Stimulated activated CD4-positive, alpha-beta T cell treated with anti-CD3 and anti-CD28 coated beads, Interleukin-2, amount 100 ng/mL, for 48 hours (primary cell): Measurements from ENCODE around the gene PRSS50.

Experiments
- DNase-seq, 2 donors: peaks; one replicate each; pipeline ENCODE4 v3.0.0-alpha.2; 2020

The PRSS50 gene

DNA sequence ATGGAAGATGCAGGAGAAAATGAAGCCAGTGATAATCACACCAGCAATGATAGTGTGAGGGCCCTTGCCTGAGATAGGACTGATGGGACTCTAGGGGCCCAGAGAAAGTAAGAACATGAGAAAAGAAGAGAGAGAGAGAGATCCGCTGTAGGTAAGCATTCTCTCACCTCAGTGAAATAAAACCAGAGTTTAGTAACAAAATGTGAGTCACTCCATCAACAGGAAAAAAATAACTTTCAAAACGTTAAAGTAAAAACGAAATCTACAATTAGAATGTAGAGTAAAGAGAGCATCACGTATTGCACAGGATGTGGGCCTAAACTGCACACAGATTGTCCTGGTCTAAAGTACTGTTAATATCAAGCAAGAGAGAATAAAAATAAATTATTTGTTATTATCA lies 6.8 kb upstream of the PRSS50 start:
- DNase-seq, result no peak

- no peak for DNase-seq
Observed at GRCh38 chr3:46722443-46722842, 4.8 kb upstream of the PRSS50 start.

DNA sequence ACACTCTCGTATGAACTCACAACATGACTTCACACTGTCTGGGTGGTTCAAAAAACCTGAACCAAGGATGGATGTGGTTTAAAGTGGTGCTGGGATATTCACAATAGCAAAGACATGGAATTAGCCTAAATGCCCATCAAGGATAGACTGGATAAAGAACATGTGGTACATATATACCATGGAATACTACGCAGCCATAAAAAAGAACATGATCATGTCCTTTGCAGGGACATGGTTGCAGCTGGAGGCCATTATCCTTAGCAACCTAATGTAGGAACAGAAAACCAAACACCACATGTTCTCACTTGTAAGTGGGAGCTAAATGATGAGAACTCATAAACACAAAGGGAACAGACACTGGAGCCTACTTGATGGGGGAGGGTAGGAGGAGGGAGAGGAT lies 3.3 kb upstream of the PRSS50 start:
- no peak for DNase-seq

DNA sequence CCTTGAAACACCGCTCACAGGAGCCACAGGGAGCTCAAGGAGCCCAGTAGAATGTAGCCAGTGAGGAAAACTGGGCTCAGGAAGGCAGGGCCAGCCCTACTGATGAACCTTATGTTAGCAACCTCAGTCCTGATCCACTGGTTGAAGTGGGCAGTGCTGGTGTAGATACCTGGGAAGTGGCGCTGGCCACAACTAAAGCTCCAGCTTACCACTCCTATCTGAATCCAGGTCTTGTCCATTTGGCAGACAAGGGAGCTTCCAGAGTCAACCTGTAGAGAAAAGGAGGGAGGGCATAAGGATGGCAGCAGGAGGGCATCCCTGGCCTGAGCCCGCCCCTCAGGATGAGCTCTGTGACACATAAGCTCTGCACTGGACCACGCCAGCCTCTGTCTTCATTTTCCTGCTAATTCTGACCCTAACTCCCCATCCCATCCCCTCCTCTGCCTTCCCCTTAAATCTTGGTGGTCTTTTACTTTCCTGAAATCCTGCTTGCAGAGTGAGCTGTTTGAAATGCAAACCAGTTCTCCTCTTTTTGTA lies 2.1 kb upstream of the PRSS50 start:
- no peak for DNase-seq

GRCh38 chr3:46719044-46719565 lies 1.4 kb upstream of the PRSS50 start:
- DNase-seq, result no peak

DNA sequence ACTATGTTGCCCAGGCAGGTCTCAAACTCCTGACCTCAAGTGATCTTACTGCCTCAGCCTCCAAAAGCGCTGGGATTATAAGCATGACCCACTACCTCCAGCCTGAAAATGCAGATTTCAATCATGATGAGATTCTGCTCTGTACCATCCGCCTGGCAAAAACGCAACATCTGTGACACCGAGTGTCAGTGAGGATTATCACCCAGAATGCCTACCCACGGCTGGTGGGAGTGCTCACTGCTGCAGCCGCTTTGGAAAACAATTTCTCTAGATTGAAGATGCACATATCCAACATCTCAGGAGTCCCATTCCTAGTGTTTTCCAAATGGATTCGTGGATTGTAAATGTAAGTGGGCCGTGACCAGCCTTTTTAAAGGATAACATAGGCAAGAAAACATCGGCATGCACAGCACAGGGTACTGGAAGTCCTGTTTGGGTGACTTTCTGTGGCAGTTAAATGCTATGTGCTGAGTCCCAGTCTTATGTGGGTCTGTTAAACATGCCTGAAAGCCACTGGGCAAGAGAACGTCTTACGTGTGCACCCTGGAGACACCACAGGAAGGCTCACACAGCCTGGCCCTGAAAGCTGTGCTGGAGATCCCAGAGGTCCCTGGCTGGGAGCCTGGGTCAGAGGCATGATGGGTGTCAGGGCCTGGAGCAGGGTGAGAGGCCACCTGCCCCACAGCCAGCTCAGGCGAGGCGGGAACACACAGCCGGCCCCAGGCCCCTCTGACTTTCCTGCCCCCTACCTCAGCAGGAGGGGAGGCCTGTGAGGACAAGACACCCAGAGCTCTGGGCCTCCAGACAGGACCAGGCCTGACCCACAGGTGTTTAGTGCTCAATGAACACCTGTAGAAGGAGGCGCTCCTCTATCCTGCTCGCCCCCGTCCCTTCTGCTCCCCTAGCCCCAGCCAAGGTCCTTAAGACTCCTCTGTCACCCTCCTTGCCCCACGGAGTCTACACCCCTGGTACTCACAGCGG lies 918 bp downstream of the PRSS50 start:
- no peak for DNase-seq

DNA sequence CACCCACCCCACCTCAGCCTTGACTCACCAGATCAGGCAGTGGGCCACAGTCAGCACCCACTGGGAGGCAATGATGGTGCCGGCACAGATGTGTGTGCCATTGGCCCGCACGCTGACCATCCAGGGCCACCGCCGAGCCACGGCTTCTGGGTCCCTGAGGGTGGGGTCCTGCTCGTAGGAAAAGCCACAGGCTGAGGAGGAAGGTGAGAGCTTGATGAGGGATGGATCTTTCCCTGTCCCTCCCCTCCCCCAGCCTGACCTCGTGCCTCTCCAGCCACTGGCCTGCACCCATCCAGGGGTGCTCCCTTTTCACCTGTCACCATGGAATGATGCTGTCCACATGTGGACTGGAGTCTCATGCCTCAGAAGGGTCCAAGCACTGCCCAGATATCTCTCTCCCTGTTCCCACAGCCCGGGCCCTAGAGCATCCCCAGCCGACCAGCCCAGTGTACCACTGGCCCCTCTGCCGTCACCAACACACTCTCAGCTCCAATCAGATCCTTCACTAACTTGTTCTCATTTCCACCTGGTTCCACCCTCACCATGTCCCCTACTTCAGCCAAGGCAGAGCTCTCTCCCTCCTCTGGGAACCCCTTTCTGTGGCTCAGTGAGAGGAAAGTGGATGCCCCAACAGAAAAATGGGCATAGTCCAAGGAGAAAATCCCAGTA lies 2.0 kb downstream of the PRSS50 start:
- DNase-seq, result no peak

DNA sequence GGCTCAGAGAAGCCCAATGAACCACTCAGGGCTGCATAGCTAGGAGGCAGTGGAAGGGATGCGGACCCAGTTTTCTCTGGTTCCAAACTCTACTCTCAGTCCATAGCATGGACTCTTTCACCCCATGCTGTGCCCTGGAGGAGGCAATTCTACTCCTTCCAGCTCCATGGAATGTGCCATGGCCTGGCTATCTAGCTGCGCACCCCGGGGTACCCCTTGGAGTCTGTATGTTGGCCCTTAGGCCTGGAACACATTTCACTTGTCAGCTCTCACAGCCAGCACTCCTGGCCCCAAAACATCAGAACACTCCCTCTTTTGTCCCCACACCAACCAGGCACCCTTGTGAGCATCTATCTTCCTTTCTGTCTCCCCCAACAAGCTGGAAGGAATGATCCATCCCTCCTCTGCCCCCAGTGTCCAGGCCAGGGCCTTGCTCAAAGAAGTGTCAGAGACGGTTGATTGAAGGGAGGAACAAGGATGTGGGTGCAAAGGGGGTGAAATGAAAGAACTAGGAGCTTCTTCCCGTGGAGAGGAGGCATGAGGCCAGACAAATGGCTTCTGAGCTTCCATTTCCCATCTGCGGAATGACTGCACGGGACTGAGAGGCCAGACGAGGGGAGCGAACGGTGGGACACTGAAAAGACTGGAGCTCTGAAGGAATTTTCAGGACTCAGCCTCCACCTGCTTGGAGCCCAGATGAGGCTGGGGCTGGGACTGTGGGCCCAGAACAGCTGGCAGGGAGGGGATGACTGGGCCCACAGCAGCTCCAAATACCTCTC lies 2.8 kb downstream of the PRSS50 start:
- DNase-seq, result no peak

DNA sequence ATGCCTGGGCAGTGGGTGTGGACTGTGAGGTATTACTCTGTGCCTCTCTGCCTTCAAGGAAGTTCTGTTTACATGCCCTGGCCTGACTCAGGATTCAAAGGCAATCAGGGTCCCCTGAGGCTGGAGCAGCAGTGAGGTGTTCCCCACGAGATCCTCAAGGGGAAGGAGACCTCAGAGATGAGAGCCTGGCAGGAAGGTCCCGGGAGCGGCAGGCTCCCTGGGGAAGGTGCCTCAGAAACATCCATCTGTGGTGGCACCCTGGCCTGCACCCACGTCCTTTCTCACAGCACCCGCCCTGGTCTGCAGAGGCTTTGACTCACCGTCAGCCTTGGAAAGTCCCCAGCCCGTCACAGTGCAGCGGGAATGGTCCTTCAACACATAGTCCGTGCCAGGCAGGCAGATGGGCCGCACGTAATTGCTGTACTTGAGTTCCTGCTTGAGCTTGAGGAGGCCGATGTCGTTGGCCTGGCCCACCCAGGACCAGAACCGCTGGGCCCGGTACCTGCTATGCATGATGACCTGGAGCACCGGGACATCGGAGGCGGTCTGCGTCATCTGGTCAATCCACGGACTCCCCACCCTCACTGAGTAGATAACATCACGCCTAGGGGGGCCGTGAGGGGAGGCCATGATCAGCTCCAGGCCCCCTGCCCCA lies 3.6 kb downstream of the PRSS50 start:
- DNase-seq, result peak in 1 of 2 donors; percentile 40

- DNase-seq, result no peak
Observed at GRCh38 chr3:46713050-46713897, 4.4 kb downstream of the PRSS50 start.

DNA sequence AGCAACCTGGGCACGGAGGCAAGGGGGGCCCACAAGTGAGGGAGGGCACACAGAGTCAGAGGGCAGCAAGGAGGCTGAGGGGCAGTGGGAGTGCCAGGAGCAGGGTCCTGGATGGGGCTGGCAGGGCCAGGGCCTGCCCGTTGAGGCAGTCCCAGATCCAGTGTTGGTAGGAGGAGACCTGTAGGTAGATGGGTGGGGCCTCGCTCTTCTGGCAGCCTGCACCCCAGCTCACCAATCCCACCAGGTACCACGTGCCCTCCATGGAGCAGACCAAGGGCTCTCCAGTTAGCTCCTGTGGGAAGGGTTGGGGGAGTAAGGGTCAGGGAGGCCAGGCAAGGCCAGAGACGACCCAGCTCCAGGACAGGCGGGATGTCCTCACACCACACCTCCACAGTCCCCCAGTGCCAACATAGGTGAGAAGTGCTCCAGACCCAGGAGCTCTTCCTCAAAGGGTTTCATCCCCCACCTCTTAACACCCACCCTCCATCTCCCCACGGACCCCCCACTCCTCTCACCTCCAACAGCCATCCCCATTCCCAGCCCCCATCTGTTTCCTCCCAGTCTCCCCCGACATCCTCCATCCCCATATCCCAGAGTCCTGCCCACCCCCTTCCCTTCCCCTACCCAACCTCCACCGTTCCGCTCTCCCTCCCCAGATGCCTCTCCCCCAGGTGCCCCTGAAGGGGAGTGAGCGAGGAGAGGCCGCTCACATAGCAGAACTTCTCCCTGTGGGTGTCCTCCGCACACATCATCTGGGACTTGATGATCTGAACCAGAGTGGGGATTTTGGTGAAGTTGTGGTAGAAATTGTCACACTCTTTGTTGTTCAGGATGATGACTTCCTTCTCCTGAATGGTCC lies 5.2 kb downstream of the PRSS50 start:
- DNase-seq, result no peak

- no peak for DNase-seq
Observed at GRCh38 chr3:46711760-46712159, 5.9 kb downstream of the PRSS50 start.

- no peak for DNase-seq
Observed at GRCh38 chr3:46711305-46711704, 6.4 kb downstream of the PRSS50 start.

- no peak for DNase-seq
Observed at GRCh38 chr3:46710671-46711295, 6.9 kb downstream of the PRSS50 start.

DNA sequence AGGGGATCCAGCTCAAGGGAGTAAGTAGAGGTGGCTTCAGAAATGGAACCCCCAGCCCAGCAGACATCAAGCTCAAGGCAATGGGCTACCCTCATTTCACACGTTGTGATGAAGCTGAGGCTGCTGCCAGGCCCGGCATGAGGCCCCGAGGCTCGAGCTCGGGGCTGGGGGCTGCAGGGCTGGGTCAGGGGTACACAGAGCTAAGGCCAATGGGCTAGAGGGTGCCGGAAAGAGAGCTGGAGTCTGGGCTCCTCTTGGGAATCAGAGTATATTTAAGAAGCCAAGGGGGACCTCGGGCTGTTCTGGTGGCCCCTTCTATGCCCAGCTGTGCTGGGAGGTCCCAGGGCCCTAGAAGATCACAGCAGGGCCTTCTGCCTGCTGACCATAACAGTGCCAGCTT lies 7.4 kb downstream of the PRSS50 start:
- no peak for DNase-seq

- no peak for DNase-seq
Observed at GRCh38 chr3:46709721-46710120, 7.9 kb downstream of the PRSS50 start.

- DNase-seq, result no peak
Observed at GRCh38 chr3:46709157-46709654, 8.5 kb downstream of the PRSS50 start.

GRCh38 chr3:46708401-46709156 lies 9.1 kb downstream of the PRSS50 start:
- DNase-seq, result no peak

DNA sequence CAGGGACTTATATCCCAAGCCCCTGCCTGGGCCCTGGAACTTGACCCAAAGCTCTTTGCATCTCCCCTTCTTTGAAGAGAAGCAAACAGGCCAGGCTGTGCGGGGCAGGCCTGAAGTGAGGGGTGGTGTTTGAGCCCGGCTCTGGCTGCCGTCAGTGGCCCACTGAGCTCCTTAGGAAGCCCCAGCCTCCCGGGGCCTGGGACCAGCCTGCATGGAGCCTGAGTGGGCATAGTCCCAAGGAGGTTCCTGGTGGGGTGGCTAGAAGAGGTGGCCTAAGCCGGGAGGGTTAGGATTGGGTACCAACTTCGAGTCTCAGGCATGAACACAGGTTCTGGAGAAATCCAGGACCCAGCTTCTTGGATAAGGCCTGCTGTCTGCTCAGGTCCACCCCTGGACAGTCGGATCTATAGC lies 10.1 kb downstream of the PRSS50 start:
- no peak for DNase-seq
